HG03066 (cell line): ENCODE measurements around the gene SYK.

Experiments used
- ATAC-seq: cut with Tn5 transposase; IDR thresholded peaks from one replicate; pipeline ENCODE4 v1.9.1; 2021; ENCODE audit warnings: low read depth; ENCODE audit not compliant: unreplicated experiment

SYK gene

DNA sequence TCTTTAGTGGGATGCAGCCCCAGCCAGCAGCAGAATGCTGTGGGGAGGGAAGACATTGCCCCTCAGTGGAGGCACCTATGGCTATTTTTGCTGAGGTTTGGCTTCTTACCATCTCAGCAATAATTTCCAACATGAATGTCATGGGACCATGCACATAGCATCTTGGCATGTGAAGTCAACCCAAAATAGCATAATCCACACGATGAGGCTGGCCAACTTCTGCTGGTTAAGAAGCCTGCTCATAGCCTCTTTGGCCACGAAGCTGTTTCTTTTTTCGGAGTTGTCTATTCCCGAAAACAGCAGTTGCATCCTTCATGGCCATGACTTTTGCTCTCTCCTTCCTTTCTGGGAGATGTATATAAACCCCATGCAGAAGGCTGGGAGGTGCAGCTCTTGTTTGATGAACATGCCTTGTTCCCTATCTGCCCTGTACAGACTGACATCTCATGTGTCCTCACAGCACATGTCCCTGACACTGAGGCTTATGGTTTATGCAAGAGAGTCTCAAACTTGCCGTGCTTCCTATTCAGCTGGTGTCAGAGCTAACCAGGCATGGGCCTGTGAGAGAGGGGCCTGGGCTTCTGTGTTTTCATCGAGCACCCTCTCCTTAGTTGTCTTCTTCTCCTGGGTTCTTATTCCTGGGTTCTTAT is 45.3 kb downstream of the SYK start:
- ATAC-seq, result no peak

DNA sequence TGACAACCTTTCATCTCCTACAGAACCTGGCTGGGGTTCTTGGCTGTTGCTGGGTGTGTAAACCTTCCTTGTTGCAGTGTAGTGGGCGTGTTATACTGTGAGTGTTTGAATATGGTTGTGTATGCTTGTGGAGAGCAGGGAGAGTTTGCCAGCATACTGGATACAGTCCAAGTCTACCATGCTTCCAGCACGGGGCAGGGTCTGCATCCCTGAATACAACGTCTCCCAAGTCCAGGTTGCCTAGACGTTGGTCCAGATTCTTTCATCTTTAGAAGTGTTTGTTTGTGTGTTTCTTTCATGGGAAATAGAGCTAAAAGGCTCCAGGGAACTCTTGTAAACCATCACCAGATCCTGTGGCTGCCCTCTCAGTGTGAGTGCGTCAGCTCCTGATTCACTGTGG is 46.4 kb downstream of the SYK start:
- no peak for ATAC-seq

DNA sequence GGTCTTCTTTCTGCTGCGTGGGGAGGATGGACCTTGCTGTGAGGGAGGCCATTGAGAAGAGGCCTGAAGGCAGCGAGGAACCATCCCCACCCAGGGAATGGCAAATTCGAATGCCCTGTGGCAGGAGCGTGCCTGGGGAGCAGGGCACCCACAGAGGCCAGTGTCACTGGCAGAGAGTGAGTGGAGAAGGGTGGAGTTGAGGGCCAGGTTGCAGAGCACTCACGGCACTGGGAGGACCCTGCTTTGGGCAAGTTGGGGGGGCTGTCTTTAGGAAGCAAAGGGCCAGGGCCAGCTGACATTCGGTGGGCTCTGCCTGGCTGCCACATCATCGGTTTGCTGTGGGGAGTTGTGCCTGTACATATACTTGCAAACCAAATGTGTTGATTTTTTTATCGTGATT is 47.2 kb downstream of the SYK start:
- no peak for ATAC-seq

DNA sequence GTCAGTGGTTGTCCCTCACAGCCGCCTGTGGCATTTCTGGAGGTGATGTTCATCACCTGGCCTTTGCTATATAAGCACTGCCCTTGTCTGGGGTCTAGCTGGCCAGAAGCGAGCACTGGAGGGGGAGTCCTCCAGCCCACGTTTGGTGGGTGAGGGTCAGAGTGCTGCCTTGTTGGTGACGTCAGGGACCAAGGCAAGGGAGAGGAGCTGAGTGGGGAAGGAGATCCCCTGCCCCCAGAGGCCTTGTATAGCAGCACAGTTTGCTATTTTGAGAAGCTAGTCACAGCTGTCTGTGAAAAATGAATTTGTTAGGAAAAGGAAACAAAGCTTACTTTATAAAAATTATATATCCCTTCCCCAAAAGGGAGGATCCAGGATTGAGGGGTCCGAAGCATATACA is 49.8 kb downstream of the SYK start:
- no peak for ATAC-seq

DNA sequence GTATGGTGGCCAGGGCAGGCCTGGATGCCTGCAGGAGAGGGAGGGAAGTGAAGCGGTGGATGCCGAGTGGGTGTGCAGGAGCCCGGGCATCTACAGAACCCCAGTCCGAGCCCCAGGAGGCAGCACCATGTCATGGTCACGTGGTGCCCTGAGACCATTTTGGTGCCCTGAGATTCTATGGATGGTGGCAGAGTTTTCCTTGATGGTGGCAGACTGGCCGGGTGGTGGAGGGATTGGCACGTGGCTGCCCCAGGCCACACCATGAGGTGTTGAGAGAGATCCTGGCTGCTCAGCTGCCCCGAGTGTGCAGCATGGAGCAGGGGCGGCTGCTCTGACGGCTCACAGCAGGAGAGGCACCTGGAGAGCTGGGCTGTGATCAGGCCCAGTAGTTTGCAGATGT is 52.3 kb downstream of the SYK start:
- ATAC-seq, result no peak

DNA sequence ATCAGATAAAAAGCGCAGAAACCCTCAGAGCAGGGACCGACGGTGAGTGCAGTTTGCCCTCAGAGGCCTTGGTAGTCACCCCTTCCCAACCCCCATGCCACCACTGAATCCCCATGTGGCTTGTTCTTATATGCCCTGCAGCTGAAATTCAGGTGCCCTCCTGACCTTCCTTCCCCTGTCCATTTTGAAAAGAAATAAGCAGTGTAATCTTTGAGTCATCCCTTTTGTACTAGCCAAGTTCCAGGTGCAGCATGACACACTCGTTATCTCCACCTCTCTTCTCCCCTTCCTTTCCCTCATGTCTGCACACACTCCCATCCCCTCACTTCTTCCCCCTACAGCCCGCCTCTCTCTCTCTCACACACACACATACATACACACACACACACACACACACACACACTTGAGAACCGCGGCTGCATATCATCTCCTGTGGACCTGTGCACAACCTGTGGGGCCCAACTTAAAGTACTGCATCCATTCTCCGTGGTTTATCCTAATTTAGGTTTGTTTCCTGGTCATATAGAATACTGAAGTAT is 53.1 kb downstream of the SYK start:
- no peak for ATAC-seq

DNA sequence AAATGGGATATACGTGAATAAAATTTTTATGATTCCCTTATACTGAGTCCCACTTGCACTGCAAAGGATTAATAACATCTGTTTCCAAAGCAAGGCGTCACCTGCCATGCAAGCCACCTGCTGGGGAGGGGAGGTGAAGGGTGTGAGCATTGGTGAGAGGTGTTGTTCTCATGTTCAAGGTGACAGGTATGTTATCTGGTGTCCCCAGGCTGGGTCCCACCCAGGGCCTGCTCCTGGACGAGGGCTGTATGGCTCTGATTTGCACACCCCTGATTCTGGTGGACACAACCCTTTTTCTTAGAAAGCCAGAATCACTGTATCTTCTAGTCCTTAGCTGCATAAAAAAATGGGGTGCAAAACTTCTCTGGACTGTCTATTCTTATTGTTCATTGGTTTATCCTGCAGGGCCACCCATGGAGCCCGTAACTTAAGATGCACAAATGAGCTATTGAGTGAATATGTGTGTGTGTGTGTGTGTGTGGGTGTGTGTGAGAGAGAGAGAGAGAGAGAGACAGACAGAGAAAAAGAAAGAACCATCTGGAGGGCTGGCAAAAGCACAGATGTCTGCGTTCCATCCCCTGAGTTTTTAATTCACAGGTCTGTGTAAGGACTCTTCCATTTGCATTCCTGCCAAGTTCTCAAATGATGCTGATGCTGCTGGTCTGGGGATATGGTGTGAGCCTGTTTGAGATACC is 53.7 kb downstream of the SYK start:
- ATAC-seq, result no peak

DNA sequence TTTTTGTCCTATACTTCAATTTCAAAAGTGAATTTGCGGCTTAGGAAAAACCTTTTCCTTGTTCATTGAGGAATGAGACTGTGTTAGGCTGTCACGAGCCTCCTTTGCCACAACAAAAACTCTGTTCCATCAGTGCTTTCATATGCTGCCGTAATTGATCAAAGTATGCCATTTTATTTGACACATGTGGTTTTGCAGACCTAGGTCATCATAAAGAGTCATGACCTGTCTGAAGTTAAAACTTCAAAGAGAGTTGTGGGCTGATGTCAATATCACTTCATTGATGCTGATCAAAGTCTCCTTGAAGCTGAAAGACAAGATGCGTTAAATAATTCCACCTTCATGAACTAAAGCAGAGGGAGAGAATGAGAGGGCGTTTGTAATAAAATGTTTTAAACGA is 55.5 kb downstream of the SYK start:
- ATAC-seq, result no peak

DNA sequence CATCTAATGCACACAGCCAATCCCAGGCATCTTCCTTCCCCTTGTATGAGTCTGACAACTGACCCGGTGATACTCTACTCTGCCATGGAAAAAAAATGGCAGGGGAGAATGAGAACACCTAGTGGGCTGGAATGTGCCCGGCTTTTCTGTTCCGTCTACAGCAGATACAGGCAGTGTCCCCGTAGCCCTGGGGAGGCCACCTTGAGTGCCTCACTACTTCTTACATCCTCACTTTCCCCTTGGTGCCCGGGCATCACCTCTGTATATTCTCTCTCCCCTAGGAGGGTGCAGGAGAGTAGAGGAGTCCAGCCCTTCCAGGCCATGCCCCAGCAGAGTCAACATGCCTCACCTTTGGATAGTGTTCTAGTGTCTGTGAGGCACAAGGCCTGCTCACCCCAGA is 56.2 kb downstream of the SYK start:
- ATAC-seq, result no peak

DNA sequence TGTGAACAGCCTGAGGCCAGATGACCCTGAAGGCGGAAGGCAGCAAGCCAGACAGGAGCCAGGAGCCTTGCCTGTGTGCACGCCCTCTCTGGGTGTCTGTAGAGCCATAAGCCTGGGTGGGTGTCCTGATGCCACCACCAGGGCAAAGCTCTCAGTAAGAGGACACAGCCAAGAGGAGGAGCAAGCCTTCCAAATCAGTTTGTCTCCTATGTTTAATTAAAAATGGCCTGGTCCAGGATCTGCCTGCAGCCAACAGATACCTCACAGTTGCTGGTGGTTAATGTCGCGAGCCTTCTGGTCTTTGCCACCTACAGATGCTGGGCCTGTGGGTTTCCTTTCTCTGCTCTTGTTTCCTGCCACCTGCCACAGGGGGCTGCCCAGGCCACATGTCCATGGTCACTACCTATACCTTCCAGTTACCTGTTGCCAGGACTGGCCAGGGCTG is 56.9 kb downstream of the SYK start:
- ATAC-seq, result no peak

DNA sequence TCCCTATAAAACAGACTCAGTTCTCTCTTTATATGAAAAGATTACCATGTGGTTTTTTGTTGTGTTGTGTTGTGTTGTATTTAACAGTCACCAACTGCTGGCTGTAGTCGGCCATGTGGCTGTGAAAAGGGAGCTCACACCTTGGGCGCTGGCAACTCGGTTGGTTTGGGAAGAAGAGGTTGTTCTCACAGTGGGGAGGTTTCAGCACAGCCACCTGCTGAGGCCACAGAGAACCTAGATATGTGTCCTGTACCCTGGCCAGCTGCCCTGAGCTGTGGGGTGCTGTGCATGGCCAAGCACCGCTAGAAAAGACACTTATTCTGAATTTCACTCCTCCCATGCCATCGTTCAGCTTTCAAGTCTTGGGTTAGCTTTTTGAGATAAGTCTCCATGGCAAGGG is 58.8 kb downstream of the SYK start:
- no peak for ATAC-seq

DNA sequence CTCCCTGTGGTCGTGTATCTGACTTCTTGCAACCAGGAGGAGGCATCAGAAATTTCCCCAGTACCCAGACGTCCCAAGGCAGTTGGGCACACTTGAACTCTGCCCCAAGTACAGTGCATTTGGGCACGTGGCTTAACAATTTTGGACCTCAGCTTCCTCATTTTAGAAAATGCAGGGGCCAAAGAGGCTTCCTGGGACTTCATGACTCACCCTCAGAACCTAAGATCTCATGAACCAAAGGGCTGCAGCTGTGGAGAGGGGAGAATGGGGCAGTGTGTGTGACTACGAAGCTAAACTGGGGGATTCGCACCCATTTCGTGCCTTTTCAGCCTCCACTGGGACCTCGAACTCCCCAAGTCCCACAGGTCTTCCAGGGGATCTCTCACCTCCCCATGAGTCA is 59.2 kb downstream of the SYK start:
- ATAC-seq, result no peak

DNA sequence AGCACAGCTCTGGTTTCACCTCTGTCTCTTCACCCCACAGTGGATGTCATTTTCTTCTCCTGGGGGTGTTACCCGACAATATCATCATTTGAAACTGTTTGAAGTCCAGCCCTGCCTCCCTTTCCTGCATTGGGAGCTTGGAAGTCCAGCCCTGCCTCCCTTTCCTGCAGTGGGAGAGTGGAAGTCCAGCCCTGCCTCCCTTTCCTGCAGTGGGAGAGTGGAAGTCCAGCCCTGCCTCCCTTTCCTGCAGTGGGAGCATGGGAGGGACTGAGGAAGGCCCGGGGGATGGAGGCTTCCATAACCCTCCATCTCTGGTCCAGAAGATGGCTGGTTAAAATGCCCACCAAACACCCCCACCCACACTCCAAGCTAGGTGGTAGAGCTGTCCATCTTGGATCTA is 59.8 kb downstream of the SYK start:
- no peak for ATAC-seq

DNA sequence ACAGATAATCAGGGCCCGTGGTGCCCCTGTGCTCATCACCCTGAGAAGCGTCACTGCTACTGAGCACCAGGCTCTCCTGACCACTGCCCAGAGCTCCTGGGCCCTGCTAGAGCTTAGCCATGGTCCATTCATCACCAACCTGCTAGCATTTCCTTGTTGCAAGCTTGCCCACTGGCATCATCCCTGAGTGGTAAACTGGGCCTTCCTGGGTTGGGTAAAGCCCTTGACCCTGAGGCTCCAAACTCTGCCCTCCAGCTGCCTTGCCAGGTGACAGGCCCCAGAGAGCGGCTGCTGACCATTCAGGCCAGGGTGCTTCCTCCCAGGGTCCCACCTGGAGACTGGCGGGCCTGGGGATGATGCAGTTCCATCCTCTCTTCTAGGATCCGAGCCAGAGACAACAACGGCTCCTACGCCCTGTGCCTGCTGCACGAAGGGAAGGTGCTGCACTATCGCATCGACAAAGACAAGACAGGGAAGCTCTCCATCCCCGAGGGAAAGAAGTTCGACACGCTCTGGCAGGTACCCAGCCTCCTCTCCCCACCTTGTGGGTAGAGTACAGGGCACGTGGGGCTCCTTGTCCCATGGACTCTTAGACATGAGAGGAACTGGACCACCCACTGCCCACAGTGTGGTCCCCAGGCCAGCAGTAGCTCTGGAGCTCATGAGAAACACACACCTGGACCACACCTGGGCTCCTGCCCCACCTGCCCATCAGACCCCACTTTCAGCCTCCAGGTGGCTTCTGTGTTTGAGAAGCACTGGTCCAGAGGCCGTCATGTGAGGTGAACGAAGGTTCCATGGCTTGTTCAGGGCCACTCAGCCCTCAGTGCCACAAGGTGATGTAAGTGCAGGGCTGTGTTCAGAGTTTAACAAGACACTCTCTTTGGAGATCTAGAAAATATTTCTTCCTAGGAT is 60.5 kb downstream of the SYK start:
- no peak for ATAC-seq

DNA sequence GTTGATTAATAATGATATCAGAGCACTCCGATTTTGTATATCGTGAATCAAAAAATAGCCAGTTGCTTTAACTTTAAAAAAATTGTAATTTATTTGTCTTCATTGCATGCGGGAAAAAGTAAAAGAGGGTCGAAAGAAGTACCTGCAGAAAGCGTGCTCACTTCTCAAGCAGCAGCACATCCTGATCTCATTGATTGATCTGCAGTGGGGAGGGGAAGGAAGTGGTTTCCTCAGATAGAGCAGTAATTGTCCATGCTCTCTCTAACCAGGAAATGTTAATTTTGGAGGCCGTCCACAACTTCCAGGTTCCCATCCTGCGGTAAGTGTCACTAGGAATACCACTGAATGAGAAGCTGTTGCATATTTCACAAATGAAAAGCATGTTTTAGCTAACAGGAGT is 63.2 kb downstream of the SYK start:
- no peak for ATAC-seq

DNA sequence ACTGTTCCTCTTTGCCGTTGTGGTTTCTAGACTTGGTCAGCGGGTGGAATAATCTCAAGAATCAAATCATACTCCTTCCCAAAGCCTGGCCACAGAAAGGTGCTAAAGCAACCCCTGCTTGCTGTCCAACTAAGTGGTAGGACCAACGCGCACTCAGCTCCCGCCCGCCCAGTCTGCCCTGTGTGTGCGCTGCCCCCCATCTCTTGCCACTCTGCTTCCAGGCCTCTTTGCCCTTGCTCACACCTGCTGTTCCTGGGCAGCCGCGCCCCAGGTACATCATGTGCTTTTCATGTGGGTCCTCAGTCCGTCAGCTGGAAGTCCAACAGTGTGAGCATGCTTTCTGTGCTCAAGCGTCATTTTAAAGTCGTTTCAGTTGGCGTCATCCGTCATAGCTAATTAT is 65.5 kb downstream of the SYK start:
- no peak for ATAC-seq

DNA sequence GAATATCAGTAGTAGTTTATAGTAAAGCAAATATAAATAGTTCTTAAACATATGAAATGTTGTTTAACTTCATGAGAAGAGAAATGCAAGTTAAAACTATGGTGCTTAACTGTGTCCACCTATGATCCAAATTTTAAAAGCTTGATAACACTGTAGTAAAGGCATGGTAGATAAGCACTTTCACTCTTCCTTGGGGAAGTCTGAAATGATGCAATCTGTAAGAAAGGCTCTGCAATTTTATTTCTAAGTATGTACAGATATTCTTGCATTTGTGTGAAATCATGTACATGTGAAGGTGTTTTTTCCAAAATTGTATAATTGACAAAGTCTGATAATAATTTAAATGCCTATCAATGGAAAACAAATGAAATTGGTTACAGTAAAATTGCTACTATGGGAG is 66.9 kb downstream of the SYK start:
- no peak for ATAC-seq

DNA sequence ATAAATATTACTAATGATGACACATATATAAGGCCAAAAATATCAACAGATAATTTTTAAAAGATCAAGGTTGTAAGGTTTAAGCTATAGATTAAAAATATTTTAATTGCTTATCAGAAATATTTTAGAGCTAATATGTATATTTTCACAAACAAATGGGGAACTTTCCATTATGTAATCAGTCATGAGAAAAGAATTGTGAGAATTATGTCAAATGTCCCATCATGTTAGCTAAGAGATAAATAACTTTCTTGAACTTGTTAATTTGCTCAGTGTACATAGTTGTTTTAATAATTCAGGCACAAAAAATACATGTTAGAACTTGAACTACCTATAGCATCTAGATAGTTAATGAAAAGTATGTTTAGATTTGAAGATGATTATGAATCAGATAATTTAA is 67.7 kb downstream of the SYK start:
- no peak for ATAC-seq

DNA sequence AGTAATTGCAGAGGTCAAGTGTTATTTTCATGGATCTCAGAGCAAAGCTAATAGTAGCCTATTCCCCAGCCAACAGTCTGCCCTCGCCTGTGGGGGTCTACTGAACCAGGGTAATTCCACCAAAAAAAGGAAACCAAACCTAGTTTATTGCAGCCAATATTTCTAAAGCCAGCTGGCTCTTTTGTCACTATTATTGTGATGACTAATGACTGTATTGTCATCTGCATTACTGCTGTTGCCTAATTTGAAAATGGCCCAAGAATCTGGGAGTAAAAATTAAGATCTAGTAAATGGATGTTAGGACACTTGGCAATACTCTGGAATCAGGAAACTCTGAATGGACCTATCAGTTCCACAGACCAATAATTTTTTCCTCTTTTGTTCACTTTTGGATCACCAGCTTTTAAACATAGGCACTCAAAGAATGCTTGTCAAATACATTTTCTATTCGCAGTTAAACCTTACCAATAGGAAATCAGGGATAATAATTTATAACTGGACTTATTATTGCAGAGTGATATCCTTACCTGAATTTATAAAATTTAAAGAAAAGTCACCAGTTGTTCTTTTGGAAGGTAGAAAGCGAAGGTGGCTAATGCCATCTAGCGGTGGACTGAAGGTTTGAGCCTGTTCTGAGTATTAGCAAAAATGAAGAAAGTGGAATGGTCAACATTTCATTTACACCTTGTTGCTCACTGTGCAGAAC is 69.2 kb downstream of the SYK start:
- ATAC-seq, result no peak

DNA sequence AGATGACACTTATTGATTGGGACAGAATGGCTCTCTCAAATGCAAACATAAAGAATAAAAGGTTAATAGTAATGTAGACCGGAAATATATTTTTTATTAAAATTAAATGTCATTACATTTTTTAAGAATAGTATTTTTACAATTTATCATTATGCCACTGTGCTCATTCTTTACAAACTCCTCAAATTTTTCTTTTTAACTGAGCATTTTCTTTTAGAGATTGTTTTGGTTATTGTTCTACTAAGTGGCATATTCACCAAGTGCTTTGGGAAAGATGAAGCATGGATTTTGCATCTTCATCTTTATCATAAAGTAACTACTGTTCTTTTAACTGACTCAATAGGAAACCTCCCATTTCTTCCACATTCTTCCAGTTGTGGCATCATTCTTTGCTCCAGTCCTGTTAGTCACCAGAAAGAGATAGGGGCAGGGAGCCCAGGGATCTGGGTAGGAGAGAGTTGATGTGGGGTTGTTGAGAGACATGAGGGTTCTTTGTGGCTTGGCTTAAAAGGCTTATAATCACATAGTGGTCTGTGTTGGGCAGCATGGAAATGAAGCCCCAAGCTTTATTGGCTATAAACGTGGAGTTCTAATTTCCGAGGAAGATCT is 69.8 kb downstream of the SYK start:
- ATAC-seq, result no peak
